Activated CD4-positive, alpha-beta T cell treated with anti-CD3 and anti-CD28 coated beads, Interleukin-2, amount 50 U/mL, for 4 hours (primary cell): Measurements from ENCODE around the gene CBLN3.
A peak's percentile ranks its signal among the peaks of the same experiment; 100 is the strongest.

Experiments
- DNase-seq, 2 experiments: peaks; one replicate each; pipeline ENCODE4 v3.0.0-alpha.2; 2020

Gene CBLN3

DNA sequence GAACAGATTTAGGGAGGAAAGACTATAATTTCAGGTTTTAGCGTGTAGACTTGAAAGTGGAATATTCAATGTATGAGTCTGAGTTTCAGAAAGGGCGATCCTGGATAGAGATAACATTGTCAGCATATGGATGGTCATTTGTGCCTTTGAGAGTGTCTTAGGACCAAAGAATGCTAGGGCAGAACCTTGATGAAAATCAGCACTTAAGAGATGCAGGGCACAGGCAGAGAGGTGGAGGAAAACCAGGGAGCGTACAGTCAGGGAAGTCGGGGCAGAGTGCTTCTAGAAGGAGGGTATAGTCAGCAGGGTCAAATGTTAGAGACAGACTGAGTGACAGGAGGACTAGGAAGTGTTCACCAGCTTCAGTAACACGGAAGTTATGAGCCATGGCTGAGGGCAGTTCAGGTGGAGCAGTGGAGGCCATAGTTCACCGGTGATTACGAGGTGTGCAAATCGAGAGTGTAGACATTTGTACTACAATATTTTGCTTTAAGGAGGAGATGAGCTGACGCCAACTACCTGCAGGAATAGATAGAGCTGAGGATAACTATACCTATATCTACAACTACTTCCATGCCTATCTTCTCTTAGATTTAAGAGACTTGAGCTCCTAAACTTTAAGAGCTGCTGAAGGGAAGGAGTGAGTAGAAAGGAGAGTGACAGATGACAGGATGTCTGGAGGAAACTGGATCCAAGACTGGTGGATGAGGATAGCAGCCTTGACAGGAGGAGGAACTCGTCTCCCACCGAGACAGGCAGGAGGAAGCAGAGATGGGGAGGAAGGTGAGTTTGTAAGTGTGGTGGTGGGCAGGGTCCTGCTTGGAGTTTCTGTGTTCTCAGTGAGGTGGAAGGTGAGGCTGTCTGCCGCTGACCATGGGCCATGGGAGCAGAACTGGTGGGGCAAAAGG, 6.5 kb downstream of the CBLN3 start:
- DNase-seq, result no peak

DNA sequence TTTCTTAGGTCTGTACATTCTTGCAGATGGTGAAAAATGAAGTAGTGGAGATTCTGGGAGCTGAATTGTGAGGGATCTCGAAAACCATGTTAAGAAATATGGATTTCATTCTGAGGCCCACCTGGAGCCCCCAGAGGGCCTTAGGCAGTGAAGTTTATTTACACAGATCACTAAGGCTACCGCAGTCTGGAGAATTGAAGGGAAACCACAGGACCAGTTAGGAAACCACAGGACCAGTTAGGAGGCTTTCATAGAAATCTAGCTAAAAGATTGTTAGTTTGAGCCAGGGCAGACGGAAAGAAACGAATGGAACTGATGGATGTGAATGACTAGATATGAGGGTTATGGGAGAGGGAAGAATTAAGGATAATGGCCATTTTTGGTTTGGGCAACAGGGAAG, 7.2 kb downstream of the CBLN3 start:
- DNase-seq, result no peak

DNA sequence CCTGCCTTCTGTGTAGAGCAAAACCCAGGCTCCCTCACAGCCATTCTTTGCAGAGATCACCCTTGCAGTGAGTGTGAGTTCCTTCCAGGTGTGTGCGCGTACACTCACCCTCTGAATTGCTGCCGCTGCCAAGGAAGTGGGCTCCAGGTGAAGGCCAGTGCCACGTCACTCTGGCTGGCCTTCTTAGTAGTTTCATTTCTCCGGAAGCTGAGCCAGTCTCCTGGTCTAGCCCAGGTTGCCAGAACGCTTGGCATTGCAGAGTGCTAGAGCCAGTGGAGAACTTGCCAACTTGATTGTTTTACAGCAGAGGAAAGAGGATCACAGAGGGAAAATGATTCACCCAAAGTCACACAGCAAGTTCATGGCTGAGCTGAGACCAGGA, 11.0 kb downstream of the CBLN3 start:
- DNase-seq, result no peak

DNA sequence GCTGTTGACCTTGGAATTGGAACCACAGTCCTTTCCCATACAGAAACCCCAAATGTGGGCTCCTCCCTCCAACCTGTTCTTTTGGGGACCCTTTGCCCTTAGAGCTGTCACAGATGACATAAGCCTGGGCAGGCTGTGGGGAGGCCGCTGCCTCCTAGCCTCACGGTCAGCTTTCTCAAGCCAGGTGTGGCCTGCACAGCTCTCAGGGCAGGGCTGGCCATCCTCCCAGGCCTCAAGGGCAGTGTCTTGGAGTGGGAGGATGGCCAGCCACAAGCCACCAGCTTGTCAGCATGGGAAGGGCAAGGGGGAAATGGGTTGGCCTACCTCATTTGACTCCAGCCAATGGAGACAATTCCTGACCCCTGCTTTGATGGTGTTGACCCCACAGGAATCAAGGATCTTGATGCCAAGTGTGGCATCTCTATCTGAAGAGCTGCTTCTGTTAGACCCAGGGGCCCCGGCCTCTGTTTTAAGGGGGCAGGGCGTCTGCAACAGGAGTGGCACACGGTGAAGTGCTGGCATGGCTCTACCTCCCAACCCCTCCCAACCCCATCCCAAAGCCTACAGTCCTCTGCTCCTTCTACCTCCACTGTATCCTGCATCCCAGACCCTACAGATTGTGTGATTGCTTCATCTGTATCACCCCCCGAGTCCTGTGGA, 11.5 kb downstream of the CBLN3 start:
- DNase-seq, result no peak

DNA sequence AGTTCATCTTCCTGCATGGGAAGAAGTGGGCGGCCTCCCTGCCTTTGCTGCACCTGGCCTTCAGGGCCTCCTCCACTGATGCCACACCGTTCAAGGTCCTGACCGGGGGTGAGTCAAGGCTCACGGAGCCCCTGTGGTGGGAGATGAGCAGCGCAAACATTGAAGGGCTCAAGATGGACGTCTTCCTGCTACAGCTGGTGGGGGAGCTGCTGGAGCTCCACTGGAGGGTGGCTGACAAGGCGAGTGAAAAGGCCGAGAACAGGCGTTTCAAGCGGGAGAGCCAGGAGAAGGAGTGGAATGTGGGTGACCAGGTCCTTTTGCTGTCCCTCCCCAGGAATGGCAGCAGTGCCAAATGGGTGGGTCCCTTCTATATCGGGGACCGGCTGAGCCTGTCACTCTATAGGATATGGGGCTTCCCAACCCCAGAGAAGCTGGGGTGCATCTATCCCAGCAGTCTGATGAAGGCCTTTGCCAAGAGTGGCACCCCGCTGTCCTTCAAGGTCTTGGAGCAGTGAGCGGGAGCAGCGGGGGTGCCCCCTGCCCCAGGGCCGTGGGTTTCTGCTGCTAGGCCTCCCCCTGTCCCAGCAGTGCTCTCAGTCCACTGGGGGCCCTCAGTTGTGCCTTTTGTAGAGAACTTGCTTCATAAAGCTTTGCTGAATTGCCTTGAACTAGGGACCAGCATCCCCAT, 12.4 kb downstream of the CBLN3 start:
- no peak for DNase-seq

DNA sequence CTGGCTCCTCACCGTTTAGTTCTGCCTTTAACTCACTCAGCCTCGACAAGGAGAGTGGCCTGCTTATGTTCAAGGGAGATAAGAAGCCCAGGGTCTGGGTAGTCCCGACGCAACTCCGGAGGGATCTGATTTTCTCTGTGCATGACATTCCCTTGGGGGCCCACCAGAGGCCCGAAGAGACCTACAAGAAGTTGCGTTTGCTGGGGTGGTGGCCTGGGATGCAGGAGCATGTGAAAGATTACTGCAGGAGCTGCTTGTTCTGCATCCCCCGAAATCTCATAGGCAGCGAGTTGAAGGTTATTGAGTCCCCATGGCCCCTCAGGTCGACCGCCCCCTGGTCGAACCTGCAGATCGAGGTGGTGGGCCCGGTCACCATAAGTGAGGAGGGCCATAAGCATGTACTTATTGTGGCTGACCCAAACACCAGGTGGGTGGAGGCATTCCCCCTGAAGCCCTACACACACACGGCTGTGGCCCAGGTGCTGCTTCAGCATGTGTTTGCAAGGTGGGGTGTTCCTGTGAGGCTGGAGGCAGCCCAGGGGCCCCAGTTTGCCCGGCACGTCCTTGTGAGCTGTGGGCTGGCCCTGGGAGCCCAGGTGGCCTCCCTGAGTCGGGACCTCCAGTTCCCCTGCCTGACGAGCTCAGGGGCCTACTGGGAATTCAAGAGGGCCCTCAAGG, 13.1 kb downstream of the CBLN3 start:
- no peak for DNase-seq

DNA sequence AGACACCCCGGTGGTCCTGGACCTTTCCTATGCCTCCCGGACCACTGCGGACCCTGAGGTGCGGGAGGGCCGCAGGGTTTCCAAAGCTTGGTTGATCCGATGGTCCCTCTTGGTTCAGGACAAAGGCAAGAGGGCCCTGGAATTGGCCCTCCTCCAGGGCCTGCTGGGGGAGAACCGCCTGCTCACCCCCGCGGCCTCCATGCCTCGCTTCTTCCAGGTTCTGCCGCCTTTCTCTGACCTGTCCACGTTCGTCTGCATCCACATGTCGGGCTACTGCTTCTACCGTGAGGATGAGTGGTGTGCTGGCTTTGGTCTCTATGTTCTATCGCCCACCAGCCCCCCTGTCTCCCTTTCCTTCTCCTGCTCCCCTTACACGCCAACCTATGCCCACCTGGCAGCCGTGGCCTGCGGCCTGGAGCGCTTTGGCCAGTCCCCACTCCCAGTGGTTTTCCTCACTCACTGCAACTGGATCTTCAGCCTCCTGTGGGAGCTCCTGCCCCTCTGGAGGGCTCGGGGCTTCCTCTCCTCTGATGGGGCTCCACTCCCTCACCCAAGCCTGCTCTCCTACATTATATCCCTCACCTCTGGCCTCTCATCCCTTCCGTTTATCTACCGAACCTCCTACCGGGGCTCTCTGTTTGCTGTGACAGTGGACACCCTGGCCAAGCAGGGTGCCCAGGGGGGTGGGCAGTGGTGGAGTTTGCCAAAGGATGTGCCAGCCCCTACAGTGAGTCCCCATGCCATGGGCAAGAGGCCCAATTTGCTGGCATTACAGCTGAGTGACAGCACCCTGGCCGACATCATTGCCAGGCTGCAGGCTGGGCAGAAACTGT, 13.8 kb downstream of the CBLN3 start:
- no peak for DNase-seq

DNA sequence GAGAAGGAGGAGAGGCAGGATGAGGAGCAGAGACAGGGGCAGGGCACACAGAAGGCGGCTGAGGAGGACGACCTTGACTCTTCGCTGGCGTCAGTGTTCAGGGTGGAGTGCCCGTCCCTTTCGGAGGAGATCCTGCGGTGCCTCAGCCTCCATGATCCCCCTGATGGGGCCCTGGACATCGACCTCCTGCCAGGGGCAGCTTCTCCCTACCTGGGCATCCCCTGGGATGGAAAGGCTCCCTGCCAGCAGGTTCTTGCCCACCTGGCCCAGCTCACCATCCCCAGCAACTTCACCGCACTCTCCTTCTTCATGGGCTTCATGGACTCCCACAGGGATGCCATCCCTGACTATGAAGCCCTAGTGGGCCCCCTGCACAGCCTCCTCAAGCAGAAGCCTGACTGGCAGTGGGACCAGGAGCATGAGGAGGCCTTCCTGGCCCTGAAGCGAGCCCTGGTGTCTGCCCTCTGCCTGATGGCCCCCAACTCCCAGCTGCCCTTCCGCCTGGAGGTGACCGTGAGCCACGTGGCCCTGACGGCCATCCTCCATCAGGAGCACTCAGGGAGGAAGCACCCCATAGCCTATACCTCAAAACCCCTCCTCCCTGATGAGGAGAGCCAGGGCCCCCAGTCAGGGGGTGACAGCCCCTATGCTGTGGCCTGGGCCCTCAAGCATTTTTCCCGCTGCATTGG, 14.6 kb downstream of the CBLN3 start:
- no peak for DNase-seq

DNA sequence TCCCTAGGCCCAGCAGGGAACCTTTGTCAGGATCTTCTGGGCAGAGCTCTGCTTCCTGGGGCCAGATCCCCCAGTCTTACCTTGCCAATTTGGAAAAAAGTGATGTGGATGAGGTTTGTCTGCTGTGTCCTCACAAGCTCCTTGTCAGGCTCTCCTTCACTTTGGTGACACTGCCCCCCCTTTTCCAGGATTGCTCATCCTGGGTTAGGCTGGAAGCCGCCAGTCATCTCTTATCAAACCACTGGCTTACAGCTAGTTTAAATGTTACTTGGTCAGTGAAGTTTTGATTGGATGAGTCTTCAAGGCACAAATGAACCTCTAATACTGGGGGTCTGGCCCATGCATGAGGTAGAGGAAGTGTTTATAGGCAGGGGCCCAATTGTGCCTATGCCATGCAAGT, 15.4 kb downstream of the CBLN3 start:
- no peak for DNase-seq

DNA sequence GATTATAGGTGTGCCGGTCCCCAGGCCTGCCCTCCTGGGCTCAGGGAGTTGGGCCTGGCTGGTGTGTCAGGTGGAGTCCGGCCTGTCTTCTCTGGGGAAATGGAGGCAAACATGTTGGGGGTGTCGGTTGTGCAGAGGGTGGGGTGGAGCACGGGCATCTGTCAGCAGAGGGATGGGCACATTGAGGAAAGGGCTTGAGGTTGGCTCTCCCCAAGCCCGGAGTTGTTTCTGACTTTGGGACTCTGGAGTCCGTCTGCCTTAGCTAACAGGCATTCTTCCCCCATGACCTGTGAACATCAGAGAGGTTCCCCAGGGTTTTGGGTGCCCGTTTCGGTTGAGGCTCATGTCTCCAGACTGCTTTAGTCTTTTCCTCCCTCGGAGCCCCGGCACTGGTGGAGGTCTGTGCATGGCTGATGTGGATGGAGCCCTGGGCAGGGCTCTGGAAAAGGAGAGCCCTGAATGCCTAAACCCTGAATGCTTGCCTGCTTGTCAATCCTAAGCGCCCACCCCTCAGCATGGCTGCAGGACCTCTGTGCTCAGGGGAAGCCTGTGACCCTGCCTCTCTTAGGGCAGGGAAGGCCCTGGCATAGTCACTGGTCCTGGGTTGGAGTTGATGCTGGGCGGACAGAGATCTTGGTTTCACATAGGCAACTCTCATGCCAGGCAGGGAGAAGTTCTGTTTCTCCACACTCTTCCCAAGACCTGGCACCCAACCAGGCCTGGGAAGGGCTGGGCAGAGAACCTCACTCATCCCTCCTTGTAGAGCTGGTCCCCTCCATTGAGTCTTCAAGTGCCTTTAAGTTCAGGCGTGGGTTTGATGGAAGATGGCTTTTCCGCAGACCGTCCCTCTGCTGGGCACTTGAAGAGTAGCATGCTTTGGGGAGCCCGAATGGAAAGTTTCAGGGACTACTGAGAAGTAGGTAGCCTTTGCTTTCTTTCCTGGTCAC, 17.8 kb downstream of the CBLN3 start:
- DNase-seq, result peak; percentile 24 to 28

DNA sequence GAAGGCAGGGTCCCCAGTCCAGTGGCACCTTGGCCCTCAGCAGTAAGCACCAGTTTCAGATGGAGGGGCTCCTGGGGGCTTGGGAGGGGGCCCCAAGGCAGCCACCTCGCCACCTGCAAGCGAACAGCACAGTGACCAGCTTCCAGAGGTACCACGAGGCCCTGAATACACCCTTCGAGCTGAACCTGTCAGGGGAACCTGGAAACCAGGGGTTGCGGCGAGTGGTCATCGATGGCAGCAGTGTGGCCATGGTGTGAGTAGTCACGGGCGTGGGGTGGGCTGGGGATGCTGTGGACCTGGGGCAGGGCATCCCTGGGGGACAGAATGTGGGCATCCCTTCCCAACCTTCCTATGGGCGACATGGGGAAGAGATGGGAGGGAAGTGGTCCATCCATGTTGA, 19.5 kb downstream of the CBLN3 start:
- DNase-seq, result no peak

DNA sequence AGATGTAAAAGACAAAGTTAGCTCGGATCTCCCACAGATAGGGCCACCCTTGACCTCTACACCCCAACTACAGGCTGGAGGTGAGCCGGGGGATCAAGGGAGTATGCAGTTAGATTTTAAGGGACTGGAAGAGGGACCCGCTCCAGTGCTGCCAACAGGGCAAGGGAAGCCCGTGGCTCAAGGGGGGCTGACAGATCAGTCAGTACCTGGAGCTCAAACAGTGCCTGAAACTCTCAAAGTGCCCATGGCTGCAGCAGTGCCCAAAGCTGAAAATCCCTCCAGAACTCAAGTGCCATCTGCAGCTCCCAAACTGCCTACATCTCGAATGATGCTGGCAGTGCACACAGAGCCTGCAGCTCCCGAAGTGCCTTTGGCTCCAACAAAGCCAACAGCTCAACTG, 20.3 kb downstream of the CBLN3 start:
- DNase-seq, result no peak

DNA sequence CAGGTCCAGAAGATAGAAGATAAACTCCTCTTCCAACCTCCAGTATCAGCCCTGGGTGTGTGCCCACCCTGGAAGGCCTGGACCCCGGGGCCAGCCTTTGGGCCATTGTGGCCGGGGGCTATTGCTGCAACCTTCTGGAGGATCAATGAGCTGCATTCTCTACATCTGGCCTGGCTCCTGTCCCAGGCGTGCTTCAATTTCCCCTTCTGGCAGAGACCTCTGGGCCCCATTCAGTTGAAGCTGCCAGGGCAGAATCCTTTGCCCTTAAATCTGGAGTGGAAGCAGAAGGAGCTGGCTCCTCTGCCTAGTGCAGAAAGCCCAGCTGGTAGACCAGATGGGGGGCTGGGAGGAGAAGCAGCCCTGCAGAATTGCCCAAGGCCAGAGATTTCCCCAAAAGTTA, 20.7 kb downstream of the CBLN3 start:
- DNase-seq, result no peak

DNA sequence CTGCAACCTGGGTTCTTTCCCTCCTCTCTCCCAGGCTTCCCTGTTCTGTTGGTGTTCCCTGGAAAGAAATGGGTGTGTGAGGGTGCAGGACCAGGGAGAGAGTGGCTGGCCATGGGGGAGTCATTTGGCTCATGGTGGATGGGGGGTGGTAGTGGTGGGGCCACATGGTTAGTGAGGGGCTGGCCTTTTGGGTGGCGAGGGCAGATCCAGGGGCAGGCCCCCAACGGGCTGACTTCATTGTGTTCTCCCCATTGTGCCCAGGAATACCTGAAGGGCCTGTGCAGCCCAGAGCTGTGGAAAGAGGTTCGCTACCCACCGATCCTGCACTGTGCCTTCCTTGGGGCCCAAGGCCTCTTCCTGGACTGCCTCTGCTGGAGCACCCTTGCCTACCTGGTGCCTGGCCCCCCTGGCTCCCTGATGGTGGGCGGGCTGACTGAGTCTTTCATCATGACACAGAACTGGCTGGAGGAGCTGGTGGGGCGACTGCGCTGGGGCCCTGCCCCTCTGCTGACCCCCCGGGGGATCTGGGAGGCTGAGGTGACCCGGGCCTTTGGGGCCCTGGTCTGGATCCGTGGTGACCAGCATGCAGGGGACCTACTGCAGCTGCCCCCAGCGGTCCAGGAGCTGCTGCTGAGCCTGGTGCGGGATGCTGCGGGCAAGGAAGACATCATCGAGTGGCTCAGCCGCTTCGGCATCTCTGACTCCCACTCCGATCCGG, 21.7 kb downstream of the CBLN3 start:
- DNase-seq, result no peak

DNA sequence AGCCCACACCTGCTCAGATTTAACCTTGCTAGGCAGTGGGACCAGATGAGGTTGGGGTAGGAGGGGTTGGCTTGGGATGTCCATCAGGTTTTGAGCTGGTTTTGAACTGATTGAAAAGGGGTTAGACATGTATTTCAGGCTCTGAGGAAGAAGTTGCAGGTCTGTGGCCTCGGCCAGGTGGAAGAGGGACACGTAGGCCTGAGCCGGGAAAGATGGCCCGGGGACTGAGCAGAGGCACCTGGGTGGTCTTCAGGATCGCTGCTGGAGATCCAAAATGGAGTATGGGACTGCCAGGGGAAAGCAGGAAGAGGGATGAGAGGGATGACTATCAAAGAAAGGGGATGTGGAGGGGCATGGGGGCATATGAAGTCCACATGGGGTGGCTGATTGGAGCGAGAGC, 23.1 kb downstream of the CBLN3 start:
- DNase-seq, result no peak

DNA sequence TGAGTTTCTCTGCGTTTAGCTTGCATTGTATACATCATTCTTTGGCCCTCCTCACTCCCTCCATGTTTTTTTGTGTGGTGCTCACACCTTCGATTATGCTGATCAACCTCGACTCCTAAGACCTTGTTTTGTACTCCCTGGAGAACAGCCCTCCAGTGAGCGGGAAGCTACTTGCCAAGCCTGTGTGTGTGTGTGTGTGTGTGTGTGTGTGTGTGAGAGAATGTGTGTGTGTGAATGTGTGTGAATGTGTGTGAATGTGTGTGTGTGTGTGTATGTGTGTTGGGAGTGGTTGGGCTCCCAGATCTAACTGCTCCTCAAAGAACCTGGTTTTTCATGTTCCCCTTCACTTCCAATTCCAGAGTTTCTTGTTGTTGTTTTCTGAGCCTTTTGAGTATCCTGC, 24.7 kb downstream of the CBLN3 start:
- DNase-seq, result no peak

DNA sequence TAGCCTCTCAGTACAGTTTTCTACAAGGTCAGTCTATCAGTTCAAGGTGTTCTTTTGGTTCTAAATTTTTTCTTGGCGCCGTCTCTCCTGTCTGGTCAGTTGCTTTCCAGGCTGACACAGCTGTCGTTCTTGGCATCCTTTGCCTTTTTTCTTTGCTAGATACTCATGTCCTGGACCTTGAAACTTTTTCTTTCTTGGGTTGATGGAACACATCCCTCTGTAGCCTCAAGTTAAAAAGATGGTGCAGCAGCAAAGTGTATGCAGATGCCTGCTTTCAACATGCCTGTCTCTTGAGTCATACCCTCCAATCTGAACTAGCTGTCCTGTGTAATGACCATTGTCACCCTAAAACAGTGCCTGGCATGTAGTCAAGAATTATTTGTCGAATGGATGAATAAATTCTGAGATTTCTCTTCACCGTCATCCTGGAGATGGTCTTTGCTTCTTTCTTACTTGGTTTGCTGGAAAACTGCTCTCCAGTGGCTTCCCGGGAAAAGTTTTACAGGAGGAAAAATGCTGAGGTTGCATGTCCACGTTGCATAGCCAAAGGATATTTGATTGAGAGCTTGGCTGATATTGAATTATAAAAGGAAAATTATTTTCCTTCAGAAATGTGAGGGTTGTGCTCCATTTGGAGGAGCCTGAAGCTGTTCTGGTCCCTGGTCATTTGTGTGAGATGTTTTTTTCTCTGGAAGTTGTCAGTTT, 26.0 kb downstream of the CBLN3 start:
- DNase-seq, result no peak

DNA sequence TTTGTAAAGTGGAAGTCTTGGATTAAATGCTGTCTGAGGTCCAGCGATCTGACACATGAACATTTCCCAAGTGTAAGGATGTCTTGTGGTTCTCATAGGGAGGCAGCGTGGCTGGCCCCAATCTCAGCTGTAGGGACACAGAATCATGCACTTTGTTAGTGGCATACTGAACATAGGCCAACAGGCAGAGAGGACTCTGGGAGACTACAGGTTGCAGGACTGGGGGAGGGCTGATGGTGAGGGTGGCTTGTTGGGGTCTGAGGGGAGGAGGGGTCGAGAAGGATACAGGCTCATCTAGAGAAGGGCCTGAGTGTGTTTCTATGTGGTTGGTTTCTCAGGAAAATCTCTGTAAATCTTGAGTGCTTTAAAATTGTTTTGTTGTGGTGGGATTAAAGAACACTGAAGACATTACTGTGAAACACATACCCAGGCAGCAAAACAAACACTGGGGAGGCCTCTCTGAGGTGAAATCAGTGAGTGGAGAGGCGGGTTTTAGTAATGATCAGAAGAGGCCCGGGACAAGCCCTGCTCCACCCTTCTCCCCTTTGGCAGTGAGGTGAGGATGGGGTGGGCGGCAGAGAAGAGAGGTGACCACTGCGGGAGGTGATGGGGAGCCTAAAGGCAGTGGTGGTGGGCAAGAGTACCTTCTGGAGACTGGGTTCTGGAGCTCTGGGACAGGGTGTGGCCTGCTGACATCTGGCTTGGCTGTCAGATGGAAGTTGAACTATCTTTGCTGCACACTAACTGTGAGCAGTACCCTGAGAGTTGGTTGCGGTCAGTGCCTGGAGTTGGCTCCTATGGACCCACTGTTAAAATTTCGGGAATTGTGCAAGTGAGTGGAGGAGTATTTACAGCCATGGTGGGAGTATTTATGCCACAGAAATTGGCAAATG, 27.4 kb downstream of the CBLN3 start:
- no peak for DNase-seq
